Stimulated activated CD8-positive, alpha-beta memory T cell treated with anti-CD3 and anti-CD28 coated beads, Interleukin-7, amount 100 ng/mL, for 4 hours (primary cell): ENCODE results near the gene CCDC3.
"Not testable (repeated sequence)": the region's sequence is repeated elsewhere in the genome, so short reads cannot be mapped to it uniquely, and the experiment has no call there.

Source experiments
- DNase-seq, 2 donors: peaks; one replicate each; pipeline ENCODE4 v3.0.0-alpha.2; 2020; ENCODE audit warnings: low read depth in 2 of 2

The CCDC3 gene

DNA sequence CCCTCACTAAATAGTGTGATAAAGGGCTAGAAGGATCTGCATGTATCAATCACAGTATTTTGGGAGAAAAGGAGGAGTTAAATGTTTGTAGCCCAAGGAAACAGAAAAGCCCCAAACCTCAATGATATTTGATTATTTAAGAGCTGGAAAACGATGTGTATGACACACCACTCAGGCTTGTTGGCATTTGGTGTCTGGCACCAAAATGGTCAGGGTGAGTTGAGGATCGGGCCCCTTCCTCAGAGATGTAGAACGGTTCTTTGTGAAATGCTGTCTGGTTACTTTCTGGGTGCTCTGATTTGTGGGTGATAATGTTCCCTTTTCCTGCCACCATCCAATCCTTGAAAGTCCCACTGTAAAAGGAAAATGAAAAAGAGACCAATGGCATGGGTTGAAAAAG is 113.7 kb downstream of the CCDC3 start:
- DNase-seq = no peak

- DNase-seq = no peak
Measured at GRCh38 chr10:12884851-12885250, 116.7 kb downstream of the CCDC3 start.

- DNase-seq = no peak
Measured at GRCh38 chr10:12880423-12880822, 121.1 kb downstream of the CCDC3 start.

DNA sequence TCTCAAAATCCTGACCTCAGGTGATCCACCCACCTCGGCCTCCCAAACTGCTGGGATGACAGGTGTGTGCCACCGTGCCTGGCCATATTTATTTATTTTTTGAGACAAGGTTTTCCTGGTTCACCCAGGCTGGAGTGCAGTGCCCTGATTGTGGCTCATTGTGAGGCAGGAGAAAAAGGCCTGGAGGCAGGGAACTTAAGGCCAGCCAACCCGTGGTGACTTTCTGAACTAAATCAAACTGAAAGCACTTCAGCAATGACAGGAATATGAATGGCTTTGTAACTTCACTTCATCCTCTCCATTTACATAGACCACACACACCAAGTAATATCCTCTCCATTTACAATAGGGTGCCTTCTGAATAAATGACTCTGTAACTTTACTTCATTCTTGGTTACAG is 124.4 kb downstream of the CCDC3 start:
- no peak for DNase-seq

GRCh38 chr10:12876266-12876665 is 125.2 kb downstream of the CCDC3 start:
- no peak for DNase-seq

GRCh38 chr10:12875100-12875499 is 126.4 kb downstream of the CCDC3 start:
- no peak for DNase-seq

DNA sequence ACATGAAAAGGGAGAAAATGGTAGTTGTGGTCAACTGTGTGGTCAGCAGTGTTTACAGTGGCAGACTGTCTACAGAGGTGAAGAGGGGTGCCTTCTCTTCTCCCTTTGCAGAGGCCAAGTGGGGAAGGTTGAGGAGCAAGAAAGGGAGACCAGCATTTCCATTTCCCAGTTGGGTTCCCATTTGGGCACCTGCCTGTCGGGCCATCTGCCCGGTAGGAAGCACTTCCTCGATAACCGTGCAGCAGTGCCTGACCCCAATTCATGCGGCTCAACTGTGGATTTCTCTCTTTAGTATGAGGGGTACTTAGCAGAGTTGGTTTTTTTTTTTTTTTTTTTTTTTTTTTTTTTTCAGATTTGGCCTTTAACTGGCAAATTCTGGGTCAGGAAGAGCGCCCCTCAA is 127.0 kb downstream of the CCDC3 start:
- no peak for DNase-seq

- DNase-seq = no peak
Measured at GRCh38 chr10:12873172-12873571, 128.3 kb downstream of the CCDC3 start.

DNA sequence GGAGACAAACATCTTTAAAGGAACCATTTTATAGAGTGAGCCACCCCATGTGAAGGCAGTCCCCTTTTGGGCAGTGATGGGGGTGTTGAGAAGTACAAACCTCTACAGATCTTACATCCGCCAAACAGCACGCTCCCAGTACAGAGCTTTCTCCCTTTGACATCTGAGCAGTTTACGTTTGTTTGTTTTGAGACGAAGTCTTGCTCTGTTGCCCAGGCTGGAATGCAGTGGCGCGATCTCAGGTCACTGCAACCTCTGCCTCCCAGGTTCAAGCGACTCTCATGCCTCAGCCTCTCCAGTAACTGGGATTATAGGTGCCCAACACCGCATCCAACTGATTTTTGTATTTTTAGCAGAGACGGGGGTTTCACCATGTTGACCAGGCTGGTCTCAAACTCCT is 128.9 kb downstream of the CCDC3 start:
- no peak for DNase-seq

GRCh38 chr10:12869427-12869826 is 132.1 kb downstream of the CCDC3 start:
- DNase-seq = no peak

- DNase-seq = no peak
Measured at GRCh38 chr10:12868229-12868628, 133.3 kb downstream of the CCDC3 start.

DNA sequence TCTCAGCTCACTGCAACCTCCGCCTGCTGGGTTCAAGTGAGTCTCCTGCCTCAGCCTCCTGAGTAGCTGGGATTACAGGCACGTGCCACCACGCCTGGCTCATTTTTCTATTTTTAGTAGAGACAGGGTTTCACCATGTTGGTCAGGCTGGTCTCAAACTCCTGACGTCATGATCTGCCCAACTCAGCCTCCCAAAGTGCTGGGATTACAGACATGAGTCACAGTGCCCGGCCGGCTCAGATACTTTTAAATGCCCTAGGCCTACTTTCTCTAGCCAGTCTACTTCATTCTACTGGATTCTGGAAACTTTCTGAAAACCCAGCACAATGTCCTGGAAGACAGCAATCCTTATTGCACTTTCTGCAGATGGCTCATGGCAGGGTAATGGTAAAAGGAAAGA is 136.0 kb downstream of the CCDC3 start:
- DNase-seq = not testable (repeated sequence)

DNA sequence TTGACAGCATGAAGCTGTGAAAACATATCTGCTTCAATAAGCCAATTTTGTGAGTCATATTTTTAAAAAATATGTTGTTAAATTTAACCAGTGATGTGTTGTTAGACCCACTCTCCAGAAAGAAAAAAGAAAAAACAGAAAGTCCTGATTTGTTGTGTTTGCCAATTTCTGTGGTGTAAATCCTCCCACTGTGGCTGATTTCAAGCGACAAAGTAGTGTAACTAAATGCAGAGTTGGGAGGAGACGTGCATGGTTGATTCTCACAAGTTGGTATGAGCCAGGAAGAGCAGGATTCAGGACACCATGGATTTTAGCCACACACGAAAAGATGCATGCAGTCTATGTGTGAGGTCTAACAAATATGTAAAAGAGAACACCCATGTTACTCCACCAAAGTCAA is 139.1 kb downstream of the CCDC3 start:
- no peak for DNase-seq

DNA sequence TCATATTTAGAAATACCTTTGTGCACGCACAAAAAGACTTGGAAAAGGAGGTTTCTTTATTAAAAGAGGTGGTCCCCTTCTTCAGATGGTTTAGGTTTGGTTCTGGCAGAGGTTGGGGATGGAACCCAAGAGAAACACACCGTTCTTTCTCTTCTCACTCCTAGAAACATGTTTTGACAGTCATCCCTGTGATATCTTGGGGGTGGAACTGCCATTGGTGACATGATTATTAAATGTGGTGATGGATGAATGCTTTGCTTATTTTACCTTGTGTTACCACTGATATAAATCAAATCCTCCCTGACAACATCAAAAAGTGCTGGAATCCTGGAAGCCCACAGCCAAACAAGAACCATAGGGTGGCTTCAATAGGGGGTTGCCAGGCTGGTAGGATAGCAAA is 146.5 kb downstream of the CCDC3 start:
- DNase-seq = no peak

- DNase-seq = no peak
Measured at GRCh38 chr10:12852687-12853086, 148.8 kb downstream of the CCDC3 start.

DNA sequence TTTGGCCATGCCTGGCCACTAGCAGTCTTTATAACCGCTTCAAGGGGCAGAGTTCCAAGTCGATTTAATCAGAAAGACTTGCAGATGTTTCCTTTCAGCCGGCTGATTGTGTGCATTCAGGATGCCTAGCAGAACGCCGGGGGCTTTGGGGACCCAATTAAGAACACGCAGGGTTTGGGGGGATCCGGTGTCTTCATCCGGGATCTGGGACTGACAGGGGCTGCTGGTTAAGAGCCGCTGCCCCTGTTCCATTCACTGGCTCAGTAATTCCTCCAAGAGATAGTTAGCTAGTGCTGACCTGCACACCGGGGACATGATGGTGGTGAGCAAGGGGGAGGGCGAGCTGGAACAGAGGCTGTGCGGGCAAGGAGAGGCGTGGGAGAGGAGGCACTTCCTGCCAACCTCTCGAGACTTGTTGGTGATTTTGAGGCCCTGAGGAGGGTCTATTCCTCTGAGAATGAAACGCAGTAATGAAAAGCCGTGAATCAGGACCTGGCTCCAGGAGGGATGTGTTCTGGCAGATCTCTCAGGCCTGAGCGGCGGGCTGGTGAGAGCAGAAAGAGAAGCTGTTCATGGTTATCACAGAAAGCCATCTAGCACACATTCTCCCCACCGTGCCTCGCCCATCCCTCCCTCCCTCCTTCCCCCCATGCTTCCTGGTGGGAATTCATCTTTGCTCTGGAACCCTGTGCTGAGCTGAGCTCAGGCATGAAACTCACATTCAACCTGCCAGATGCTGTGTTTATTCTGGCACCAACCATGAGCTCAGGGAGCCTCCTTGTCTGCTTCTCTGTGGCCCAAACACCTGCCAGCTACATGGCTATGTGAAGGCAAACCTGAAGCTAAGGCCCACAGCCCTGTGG is 152.0 kb downstream of the CCDC3 start:
- DNase-seq = no peak

DNA sequence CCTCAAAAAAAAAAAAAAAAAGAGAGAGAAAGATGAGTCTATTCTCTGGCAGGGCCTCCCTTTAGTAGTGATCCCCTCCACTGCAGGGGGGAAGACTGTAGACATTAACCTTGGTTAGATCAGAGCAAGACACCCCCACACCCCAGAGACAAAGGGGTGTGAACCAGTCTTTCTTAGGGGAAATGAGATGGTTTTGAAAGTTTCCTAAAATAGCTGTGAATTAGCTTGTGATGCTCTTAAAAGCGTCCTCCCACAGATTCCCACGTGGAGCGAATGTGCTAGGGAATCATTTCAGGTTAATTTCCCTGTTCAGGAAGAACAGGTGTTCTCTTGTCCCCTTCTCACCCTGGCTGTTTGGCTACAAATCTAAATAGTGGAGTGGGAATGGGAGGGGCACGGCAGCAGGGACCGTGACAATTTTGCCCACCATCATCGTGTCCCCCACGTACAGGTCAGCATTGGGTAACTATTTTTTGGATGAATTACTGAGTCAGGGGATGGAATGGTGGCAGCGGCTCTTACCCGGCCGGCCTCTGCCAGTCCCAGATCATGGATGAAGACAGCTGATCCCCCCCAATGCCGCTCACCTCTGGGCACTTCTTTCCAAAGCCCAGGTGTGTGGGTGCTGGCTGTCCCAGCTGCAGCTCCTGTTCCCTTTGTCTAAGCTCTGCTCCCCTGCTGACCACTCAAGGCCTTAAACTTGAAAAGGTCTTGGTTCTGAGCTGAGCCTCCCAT is 152.9 kb downstream of the CCDC3 start:
- no peak for DNase-seq

- no peak for DNase-seq
Measured at GRCh38 chr10:12847361-12847975, 154.0 kb downstream of the CCDC3 start.

DNA sequence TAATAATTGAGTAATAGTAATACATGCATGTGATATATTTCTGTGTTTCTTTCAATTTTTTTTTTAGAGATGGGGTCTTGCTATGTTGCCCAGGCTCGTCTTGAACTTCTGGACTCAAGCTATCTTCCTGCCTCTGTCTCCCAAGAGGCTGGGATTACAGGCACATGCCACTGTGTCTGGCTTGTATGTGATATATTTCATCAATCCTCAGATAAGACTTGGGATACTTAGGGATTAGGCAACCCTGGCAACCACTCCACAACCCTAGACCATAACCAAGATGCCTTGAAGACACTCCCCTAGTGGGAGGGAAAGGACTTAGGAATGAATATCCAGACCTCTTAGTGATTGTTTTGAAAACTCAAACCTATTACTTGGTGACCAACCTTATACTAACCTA is 154.8 kb downstream of the CCDC3 start:
- DNase-seq = no peak
